Sigmoid colon (tissue), 7 donors: ENCODE data around the gene SKOR1. TPM values are rescaled to one million over a fixed set of nuclear protein-coding genes. Genes with fewer than 3 reads are reported as not detected.

ENCODE experiments used
- DNase-seq: peaks from one replicate; pipeline ENCODE4 v3.0.0-alpha.2; 2019
- H3K27ac ChIP-seq, 4 donors: fragments of 200-600 bp; sonication (generic); one replicate each; pipeline ENCODE4 v1.5.1; 2016 to 2019; ENCODE audit warnings: mild to moderate bottlenecking in 1 of 4
- H3K27me3 ChIP-seq, 3 donors: fragments of 200-600 bp; sonication (generic); one replicate each; pipeline ENCODE4 v1.5.1; 2019; ENCODE audit warnings: mild to moderate bottlenecking in 1 of 3
- H3K36me3 ChIP-seq, 4 donors: fragments of 200-600 bp; sonication (generic); one replicate each; pipeline ENCODE4 v1.5.1; 2016 to 2019
- H3K4me1 ChIP-seq, 4 donors: fragments of 200-600 bp; sonication (generic); one replicate each; pipeline ENCODE4 v1.5.1; 2017 to 2019
- H3K4me3 ChIP-seq, 4 donors: fragments of 200-600 bp; sonication (generic); one replicate each; pipeline ENCODE4 v1.5.1; 2017 to 2019; ENCODE audit warnings: mild to moderate bottlenecking in 2 of 4, moderate library complexity in 1 of 4
- H3K9me3 ChIP-seq, 4 donors: fragments of 200-600 bp in 3 of 4; sonication (generic) in 3 of 4; one replicate each; pipeline versions ENCODE4 v1.5.1 to v1.6.1; 2013 to 2019
- EP300 ChIP-seq, 4 donors: sonication (generic); formaldehyde crosslinking; IDR thresholded peaks; one replicate each; pipeline ENCODE4 v1.6.1; 2017; ENCODE audit warnings: antibody characterized with exemption in 4 of 4
- POLR2A ChIP-seq, 2 donors: fragments of 450-650 bp; IDR thresholded peaks; one replicate each; pipeline ENCODE4 v1.6.1; 2016; ENCODE audit warnings: antibody characterized with exemption in 2 of 2, mild to moderate bottlenecking in 2 of 2, moderate library complexity in 2 of 2
- POLR2AphosphoS5 ChIP-seq, 4 donors: sonication (generic); formaldehyde crosslinking; IDR thresholded peaks; one replicate each; pipeline ENCODE4 v1.6.1; 2017; ENCODE audit warnings: antibody characterized with exemption in 4 of 4
- WGBS, 2 donors: extraction: QIAGEN DNeasy Blood & Tissue Kit; methylation state at CpG; one replicate each; pipeline ENCODE4 v1.1.7; 2013; 5-methylcytosine and 5-hydroxymethylcytosine counted together
- intact Hi-C: fragments of 100-400 bp; cut with DNase I; formaldehyde crosslinking; loops from one replicate; pipeline ENCODE4 v1.15.1; 2023
- polyA plus RNA-seq, 3 donors: library from polyadenylated mRNA; stranded (reverse); fragments of 200-250 nt; gene quantifications; one replicate each; pipeline ENCODE4 v1.2.3, GENCODE V29; 2013
- total RNA-seq, 4 donors: library from RNA; depleted of rRNA; stranded (reverse); fragments of >200 nt; gene quantifications; one replicate each; pipeline ENCODE4 v1.1.0, GENCODE V29; 2016
- TF ChIP-seq, protein P1 (sequence below), 4 experiments: fragments of 450-650 bp in 3 of 4; fragments of 200-600 bp in 1 of 4; IDR thresholded peaks; one replicate each; pipeline ENCODE4 v1.5.1; 2016 to 2019; ENCODE audit warnings: antibody characterized with exemption in 4 of 4, mild to moderate bottlenecking in 3 of 4, moderate library complexity in 2 of 4
- donor health status: healthy with polysubstance abuse.
- donor health status: Bipolar disorder and iron deficiency.
- donor health status: healthy.

SKOR1 gene
- total and polyA plus RNA-seq, 7 donors, result 0.25 to 1.6 (median 1.0) TPM; not detected in 3

DNA sequence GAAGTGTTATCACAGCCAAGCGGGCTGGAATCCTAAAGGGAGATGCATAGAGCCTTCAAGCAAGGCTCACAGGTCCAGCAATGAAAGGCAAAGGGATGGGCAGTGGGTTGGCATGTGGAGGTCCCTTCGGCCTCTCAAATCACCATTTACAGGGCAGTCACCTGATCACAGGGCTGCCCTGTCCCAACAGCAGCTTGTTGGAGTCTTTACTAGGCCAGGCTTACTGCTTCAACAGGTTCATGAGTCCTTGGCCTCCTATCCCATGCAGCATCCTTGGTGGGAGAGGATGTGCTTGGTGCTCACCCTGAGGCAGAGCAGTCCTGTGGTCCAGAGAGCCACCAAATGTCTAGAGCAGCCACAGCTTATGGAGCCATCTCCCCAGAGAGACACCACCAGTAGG is 24.2 kb upstream of the SKOR1 start:
- DNase-seq, result no peak
- H3K27ac ChIP-seq, result no peak overlapping the region
- no peak overlapping the region for H3K4me3 ChIP-seq
- no peaks in the 10 kb centered on the region for H3K4me1 ChIP-seq
- no peaks in the 10 kb centered on the region for H3K9me3 ChIP-seq
- intact Hi-C loops, result no loop called here
- TF ChIP-seq EP300 (IDR thresholded peaks at IDR 0.05) (no peak), POLR2A (IDR thresholded peaks at IDR 0.05) (no peak), POLR2AphosphoS5 (IDR thresholded peaks at IDR 0.05) (no peak)
- TF ChIP-seq, protein P1, sequence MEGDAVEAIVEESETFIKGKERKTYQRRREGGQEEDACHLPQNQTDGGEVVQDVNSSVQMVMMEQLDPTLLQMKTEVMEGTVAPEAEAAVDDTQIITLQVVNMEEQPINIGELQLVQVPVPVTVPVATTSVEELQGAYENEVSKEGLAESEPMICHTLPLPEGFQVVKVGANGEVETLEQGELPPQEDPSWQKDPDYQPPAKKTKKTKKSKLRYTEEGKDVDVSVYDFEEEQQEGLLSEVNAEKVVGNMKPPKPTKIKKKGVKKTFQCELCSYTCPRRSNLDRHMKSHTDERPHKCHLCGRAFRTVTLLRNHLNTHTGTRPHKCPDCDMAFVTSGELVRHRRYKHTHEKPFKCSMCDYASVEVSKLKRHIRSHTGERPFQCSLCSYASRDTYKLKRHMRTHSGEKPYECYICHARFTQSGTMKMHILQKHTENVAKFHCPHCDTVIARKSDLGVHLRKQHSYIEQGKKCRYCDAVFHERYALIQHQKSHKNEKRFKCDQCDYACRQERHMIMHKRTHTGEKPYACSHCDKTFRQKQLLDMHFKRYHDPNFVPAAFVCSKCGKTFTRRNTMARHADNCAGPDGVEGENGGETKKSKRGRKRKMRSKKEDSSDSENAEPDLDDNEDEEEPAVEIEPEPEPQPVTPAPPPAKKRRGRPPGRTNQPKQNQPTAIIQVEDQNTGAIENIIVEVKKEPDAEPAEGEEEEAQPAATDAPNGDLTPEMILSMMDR (IDR thresholded peaks at IDR 0.05), result no peak
- 95 to 98% methylated on average over 2 of the region's 2 CpGs for WGBS, 2 donors
- H3K27me3 ChIP-seq, result no peaks in the 10 kb centered on the region
- H3K36me3 ChIP-seq, result peaks cover 0 to 9% (median 1%) of the 10 kb centered on the region in 4 donors

GRCh38 chr15:67801926-67802914 is 23.1 kb upstream of the SKOR1 start:
- peaks cover 0 to 20% (median 1%) of the 10 kb centered on the region in 4 donors for H3K36me3 ChIP-seq
- H3K4me1 ChIP-seq, result no peaks in the 10 kb centered on the region
- no peak overlapping the region for H3K4me3 ChIP-seq
- WGBS, 2 donors, result 87 to 88% methylated on average over 19 of the region's 19 CpGs
- intact Hi-C loops, result no loop called here
- TF ChIP-seq EP300 (IDR thresholded peaks at IDR 0.05), result no peak
- TF ChIP-seq POLR2AphosphoS5 (IDR thresholded peaks at IDR 0.05), result no peak
- TF ChIP-seq POLR2A (IDR thresholded peaks at IDR 0.05), result no peak
- TF ChIP-seq, protein P1 (IDR thresholded peaks at IDR 0.05), result no peak
- H3K27me3 ChIP-seq, result no peaks in the 10 kb centered on the region
- no peak for DNase-seq
- no peak overlapping the region for H3K27ac ChIP-seq
- H3K9me3 ChIP-seq, result no peaks in the 10 kb centered on the region

- WGBS, 2 donors, result 83 to 92% methylated on average over 3 of the region's 3 CpGs
- no peaks in the 10 kb centered on the region for H3K9me3 ChIP-seq
- no peak overlapping the region for H3K27ac ChIP-seq
- DNase-seq, result no peak
- TF ChIP-seq EP300 (IDR thresholded peaks at IDR 0.05) (no peak), POLR2A (IDR thresholded peaks at IDR 0.05) (no peak), POLR2AphosphoS5 (IDR thresholded peaks at IDR 0.05) (no peak)
- TF ChIP-seq, protein P1 (IDR thresholded peaks at IDR 0.05), result no peak
- H3K36me3 ChIP-seq, result peaks cover 0 to 21% (median 1%) of the 10 kb centered on the region in 4 donors
- H3K4me3 ChIP-seq, result no peak overlapping the region
- H3K27me3 ChIP-seq, result no peaks in the 10 kb centered on the region
- intact Hi-C loops, result no loop called here
- H3K4me1 ChIP-seq, result no peaks in the 10 kb centered on the region
Measured at GRCh38 chr15:67803299-67803698, 22.0 kb upstream of the SKOR1 start.

DNA sequence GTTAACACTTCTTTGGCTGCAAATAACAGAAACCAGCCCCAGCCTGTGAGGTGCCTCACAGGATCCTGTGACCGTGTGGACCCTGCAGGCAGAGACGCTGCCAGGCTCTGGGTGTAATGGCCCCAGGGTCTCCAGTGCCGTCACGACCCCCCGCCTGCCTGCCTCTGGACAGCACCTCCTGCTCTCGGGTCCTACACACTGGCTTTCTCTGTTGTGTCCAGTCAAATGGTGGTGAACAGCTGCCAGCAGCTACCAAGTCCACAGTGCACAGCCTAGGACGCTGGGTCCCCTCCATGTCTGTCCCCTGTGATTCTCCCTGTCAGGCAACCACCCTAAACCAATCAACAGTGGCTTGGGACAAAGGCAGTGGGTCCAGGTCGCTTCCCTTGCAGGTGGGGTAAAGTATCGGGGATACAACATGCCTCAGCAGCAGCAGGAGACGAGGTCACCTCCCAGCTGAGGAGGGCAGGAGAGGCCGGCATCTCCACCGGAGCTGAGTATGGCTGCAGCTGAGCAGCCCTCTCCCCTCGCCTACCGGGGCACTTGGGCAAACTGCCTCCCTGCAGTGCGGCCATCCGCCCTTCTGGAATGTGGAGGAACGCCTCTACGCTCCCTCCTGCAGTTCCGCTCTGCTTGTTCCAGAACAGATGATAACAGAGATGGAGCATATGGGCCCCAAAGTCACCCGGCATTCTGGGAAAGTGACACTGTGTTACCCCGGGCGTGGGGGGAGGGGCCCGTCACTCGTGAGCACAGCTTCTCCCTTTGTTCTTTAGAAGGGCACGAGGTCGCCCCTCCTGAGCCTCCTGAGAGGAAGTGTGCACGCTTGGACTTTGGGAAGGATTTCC is 21.1 kb upstream of the SKOR1 start:
- H3K27ac ChIP-seq, result no peak overlapping the region
- whole genome bisulfite sequencing, 2 donors, result 88 to 92% methylated on average over 27 of the region's 27 CpGs
- H3K4me3 ChIP-seq, result no peak overlapping the region
- TF ChIP-seq POLR2AphosphoS5 (IDR thresholded peaks at IDR 0.05) (no peak), EP300 (IDR thresholded peaks at IDR 0.05) (no peak), POLR2A (IDR thresholded peaks at IDR 0.05) (no peak)
- TF ChIP-seq, protein P1 (IDR thresholded peaks at IDR 0.05), result no peak
- intact Hi-C loops, result no loop called here
- no peaks in the 10 kb centered on the region for H3K27me3 ChIP-seq
- no peak for DNase-seq
- H3K4me1 ChIP-seq, result no peaks in the 10 kb centered on the region
- H3K36me3 ChIP-seq, result peaks cover 0 to 29% (median 0%) of the 10 kb centered on the region in 4 donors
- H3K9me3 ChIP-seq, result no peaks in the 10 kb centered on the region
